Measurements from ENCODE around the gene DPF3.

DNA sequence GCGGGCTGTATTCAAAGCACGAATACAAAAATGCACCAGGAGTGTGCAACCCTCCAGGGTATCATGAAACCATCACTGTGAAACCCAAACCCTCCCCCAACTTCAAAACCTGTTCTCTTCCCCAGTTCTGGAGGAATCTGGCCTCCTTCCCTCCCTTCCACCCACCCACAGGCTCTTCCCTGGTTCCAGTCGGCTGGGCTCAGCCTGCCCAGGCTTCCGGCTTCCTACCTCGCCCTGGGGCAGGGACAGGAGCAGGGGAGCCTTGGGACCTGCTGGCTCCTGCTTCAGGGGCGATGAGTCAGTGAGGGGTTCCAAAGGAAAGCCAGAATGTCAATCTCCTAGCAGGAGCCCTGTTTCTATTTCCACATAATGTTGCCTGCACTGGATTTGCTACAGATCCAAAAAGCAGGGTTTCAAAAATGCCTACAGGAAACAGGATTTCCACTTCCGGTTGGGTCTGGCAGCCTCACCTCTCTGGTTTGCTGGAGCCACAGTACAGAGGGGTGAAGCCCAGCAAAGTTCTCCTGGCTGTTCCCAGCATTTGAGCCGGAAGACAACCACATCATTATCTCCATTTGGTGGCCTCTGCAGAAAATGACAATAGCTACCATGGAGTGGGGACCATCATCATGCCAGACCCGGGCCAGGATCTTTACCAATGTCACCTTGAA, 278.3 kb downstream of the DPF3 start:
- TF ChIP-seq EP300 (IDR thresholded peaks at IDR 0.05) (no peak), CTCF (IDR thresholded peaks at IDR 0.05) (no peak), POLR2A (IDR thresholded peaks at IDR 0.05) (no peak)

All from suprapubic skin (tissue), 3 donors.